ENCODE results near the gene TRIM32.

TRIM32 gene, protein sequence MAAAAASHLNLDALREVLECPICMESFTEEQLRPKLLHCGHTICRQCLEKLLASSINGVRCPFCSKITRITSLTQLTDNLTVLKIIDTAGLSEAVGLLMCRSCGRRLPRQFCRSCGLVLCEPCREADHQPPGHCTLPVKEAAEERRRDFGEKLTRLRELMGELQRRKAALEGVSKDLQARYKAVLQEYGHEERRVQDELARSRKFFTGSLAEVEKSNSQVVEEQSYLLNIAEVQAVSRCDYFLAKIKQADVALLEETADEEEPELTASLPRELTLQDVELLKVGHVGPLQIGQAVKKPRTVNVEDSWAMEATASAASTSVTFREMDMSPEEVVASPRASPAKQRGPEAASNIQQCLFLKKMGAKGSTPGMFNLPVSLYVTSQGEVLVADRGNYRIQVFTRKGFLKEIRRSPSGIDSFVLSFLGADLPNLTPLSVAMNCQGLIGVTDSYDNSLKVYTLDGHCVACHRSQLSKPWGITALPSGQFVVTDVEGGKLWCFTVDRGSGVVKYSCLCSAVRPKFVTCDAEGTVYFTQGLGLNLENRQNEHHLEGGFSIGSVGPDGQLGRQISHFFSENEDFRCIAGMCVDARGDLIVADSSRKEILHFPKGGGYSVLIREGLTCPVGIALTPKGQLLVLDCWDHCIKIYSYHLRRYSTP

GRCh38 chr9:116687074-116687753, at the start of gene TRIM32:
Gene TRIM32, plus strand, starts transcription at chr9:116687305. Its CDS starts 10,438 bp downstream, at chr9:116697743.
- peak; percentile 78 to 88 (median 84) for DNase-seq (ENCODE audit: low read depth in 2 of 3, low spot score in 2 of 3)

DNA sequence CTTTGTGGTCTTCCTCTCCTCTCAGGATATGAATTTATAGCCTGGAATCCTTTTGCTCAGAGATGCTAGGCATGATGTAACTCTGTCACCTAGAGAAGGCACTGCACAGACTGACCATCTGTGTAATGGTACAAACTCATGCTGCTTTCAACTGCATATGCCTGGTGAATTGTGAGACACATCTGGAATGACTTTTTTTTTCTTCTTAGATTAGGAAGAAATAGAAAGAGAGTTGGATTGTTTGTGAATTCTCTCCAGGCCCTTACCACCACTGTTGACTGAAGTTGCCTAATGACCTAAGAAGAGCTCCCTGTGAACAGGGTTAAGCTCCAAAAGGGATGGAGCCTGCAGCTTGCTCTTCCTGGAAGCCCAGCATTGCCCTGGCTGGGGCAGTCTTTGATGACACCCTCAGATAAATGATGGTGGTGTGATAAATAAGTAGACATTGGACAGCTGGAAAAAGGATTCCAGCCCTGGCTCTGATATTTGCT, 47.8 kb upstream of the TRIM32 start:
- no peak for DNase-seq (ENCODE audit: low read depth in 2 of 3, low spot score in 2 of 3)

GRCh38 chr9:116641292-116642059, 45.6 kb upstream of the TRIM32 start:
- DNase-seq (ENCODE audit: low read depth in 2 of 3, low spot score in 2 of 3), result no peak

DNA sequence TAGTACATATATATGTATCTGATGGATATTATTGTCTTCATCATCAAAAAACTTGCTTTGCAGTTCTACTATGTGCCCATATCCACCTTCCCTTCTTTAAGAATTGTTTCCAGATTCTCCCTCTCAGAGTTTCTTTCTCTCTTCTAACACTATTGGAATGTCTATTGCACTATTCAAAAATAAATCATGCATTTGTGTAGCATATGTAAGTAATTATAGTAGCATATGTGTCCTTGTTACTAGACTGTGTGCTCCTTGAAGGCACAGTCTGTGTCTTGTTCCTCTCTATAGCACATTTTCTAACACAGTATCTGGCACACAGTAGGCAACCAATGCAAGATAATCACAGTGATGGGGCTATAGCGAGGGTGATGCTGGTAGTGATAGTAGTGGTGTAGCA, 43.4 kb upstream of the TRIM32 start:
- DNase-seq (ENCODE audit: low read depth in 2 of 3, low spot score in 2 of 3), result no peak

DNA sequence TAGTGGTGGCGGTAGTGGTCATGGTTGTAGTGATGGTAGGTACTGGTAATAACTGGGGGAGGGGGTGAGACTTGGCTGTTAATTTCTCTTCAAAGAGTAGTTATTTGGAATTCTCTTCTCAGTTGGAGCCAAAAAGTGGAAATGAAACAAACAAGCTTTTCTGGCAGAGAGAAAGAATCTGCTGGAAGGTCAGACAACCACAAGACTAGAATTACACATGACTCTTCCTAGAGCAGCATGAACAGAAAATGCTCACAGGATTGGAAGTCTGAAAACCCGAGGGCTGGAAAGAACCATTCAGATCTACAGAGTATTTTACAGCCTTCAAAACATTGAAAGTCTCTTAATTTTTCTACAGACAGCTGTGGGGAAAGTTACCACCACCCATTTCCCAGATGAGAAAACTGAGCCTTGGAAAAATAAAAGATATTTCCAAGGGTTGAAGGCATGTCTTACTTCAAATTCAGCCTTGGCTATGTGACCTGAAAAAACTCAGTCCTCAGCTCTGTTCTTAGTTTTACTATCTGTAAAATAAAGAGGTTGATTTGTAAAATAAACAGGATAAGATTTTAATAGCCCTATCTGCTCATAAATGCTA, 42.9 kb upstream of the TRIM32 start:
- DNase-seq (ENCODE audit: low read depth in 2 of 3, low spot score in 2 of 3), result no peak

DNA sequence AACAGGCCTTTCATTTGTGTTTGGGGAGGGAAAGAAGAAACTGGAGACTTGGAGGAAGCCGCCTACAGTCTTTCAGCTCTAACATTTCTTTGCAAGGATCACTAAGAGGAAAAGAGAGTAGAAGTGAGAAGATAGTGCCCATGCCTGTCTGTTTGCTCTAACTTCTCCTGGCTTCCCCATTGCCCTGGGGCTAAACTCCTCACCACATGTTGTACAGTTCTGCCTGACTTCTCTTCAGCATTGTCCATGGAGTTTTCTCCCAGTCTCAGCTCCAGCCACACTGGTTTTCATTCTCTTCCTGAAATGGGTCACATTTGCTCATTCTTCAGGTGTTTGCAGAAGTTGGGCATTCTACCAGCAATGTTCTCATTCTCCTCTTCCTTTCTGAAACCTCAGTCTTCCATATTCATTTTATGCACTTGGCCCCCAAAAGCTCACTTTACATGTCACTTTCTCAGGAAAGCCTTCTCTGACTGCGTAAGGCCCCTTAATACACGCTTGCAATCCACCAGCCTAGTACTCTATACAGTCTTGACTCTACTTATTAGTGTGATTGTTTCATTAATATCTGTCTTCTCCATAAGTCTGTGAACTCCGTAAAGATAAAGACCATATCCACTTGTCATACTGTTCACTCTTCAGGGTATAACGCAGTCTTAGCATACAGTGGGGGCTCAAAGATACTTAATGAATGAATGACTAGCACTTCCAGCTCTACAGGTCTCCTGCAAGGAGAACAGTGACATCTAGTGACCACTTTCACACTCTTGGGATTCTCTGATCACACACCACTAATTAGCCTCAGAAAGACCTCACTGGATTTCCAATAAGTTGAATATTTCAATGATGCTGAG, 40.2 kb upstream of the TRIM32 start:
- no peak for DNase-seq (ENCODE audit: low read depth in 2 of 3, low spot score in 2 of 3)

DNA sequence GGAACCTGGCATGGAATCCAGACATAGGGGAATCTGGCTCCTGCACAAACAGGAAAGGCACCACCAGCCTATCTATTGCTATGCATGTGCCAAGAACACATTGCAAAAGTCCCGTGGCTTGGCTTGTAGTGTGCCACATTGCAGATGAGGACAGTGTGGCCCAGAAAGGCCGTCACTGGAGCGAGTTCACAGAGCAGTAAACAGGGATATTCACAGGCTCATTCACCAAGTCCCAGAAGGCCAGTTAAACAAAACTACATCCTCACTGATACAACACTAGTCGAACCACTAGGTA, 39.6 kb upstream of the TRIM32 start:
- no peak for DNase-seq (ENCODE audit: low read depth in 2 of 3, low spot score in 2 of 3)

GRCh38 chr9:116653348-116654058, 33.6 kb upstream of the TRIM32 start:
- DNase-seq (ENCODE audit: low read depth in 2 of 3, low spot score in 2 of 3), result no peak

- DNase-seq (ENCODE audit: low read depth in 2 of 3, low spot score in 2 of 3), result no peak
Observed at GRCh38 chr9:116654059-116654355, 33.1 kb upstream of the TRIM32 start.

DNA sequence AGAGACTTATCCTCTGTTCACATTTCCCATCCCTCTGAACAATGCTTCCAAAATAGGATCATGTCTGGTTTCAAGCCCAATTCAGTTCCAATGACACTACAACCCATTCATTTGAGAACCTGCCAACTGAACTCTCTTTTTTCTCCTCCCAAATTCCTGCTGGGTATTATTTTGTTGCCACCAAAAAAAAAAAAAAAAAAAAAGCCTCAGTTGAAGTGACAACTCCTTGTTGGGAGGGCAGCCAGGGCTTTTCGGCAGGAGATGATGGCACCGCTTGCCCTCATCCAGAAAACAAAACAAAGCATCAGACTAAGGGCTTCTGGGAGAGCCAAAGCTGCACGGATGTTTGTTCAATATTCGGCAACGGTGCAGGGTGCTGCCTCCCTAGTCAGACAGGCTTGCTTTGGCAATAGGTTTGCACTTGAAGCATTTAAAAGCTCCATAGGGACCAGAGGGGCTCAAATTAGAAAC, 30.6 kb upstream of the TRIM32 start:
- no peak for DNase-seq (ENCODE audit: low read depth in 2 of 3, low spot score in 2 of 3)

GRCh38 chr9:116656977-116657376, 30.1 kb upstream of the TRIM32 start:
- DNase-seq (ENCODE audit: low read depth in 2 of 3, low spot score in 2 of 3), result no peak

- DNase-seq (ENCODE audit: low read depth in 2 of 3, low spot score in 2 of 3), result no peak
Observed at GRCh38 chr9:116658265-116658664, 28.8 kb upstream of the TRIM32 start.

DNA sequence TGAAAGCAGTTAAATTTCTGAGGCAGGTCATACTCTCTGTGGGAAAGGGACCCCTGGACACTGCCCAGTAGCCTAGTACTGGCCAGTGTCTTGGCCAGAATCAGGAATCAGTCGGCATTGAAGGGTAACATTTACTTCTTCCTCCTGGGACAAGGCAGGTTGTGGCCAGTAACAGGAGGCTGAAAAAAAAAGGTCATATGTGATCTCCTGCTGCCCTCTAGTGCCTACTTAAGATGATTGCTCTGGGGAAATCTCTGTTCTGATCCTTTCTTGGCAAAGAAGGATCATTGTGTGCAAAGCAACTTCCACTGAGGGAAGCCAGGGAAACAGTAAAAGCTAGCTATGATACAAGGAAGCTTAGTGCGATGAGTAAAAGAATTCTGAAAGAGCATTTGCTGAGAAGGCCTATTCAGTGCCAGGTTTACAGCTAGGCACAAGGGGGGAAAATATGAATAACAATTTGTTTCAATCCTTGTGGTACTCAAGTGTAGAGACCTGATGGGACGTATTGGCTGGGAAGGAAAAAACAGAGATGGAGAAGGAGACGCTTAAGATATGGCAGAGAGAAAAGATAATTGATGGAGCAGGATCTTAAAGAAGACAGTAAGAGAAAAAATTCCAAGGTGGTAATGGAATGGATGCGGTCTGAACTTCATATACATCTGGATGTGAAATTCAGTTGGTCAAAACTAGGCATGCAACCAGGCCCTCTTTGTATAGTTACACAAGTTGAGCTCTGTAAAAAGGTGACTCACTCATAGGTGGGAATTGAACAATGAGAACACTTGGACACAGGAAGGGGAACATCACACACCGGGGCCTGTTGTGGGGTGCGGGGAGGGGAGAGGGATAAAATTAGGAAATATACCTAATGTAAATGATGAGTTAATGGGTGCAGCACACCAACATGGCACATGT, 25.8 kb upstream of the TRIM32 start:
- no peak for DNase-seq (ENCODE audit: low read depth in 2 of 3, low spot score in 2 of 3)

- DNase-seq (ENCODE audit: low read depth in 2 of 3, low spot score in 2 of 3), result no peak
Observed at GRCh38 chr9:116662646-116663310, 24.3 kb upstream of the TRIM32 start.

DNA sequence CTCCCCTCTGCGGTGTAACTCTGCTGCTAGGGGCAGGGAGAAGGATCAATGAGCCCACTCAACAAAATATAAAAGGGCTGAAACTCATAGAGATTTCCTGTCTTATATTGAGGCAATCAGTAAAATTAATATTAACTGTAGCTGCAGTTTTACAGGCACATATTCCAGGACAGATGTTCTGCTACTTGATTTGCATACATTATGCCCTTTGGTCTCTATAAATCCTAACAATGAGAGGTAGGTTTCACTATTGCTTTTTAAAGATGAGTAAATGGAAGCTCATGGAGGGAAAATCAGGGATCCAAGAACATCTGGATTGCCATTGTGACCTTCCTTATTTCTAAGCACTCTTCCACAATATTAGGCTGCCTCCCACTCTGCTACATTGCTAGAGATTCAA, 23.5 kb upstream of the TRIM32 start:
- no peak for DNase-seq (ENCODE audit: low read depth in 2 of 3, low spot score in 2 of 3)

DNA sequence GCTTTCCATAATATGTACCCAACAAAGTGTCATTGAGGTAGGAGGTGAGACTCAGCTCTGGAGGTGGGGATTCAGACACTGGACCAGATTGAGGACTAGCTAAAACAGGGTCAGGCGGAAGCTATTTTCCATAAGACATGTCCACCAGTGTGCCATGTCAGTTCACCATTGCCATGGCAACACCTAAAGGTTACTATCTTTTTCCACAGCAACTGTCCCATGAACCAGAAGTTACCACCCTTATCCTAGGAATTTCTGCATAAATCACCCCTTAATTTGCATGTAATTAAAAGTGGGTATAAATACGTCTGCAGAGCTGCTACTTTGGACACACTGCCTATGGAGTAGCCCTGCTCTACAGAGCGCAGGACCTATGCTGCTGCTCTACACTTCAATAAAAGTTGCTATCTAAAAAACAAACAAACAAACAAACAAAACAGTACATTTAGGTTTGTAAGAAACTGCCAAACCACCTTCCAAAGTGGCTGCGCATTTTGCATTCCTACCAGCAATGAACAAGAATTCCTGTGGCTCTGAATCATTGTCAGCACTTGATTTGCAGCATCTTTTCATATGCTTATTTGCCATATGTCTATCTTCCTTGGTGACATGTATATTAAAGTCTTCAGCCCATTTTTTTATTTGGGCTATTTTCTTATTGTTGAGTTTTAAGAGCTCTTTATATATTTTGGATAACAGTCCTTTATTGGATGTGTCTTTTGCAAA, 18.0 kb upstream of the TRIM32 start:
- DNase-seq (ENCODE audit: low read depth in 2 of 3, low spot score in 2 of 3), result no peak

DNA sequence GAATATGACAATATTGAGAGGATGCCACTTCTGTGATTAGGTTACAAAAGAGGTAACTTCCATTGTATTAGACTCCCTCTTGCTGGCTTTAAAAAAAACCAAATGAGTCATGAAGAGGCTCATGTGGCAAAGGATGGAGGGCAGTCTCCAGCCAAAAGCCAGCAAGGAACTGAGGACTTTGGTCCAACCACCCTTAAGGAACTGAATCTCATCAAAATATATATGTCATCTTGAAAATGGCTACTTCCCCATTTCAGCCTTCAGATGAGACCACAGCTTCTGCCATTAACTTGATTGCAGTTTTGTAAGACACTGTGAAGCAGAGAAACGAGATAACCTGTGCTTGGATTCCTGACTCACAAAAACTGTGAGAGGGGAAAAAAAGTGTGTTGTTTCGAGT, 15.5 kb upstream of the TRIM32 start:
- no peak for DNase-seq (ENCODE audit: low read depth in 2 of 3, low spot score in 2 of 3)

Data from activated CD8-positive, alpha-beta memory T cell treated with anti-CD3 and anti-CD28 coated beads for 48 hours (primary cell).